ENCODE results near the gene AGPS.

The AGPS gene

DNA sequence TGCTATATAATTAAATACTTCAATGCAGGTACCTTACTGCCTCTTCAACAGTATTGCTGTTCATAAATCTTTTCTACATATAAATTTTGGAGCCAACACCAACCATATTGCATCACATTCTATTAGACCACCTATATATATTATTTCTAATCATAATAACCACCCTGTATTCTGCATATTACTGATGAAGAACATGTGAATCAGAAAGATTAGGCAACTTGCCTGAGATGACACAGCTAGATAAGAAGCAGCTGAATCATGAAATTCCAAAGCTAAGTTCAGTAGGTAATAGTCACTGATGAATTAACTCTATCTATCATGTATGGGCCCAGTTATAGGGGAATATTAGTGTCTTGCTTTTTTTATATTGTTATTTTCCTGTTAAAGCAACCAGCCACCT, 161.8 kb downstream of the AGPS start:
- DNase-seq, result no peak

DNA sequence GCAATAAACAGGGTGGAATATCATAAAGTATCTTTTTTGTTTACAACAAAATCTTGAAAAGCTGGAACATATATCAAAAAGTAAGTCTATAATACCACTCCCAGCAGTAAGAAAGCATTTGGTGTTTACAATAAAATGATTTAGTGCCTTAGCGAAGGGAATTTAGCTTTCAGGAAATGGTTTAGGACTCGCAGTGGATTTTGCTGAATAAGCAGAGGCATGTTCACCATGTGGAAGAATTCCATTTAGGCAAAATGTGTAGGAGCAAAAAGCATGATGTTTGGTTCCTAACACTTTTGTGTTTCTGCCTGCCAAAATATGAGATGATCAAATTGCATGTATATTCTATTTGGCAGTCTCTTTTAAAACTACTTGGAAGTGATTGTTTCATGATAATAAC, 163.6 kb downstream of the AGPS start:
- no peak for DNase-seq

DNA sequence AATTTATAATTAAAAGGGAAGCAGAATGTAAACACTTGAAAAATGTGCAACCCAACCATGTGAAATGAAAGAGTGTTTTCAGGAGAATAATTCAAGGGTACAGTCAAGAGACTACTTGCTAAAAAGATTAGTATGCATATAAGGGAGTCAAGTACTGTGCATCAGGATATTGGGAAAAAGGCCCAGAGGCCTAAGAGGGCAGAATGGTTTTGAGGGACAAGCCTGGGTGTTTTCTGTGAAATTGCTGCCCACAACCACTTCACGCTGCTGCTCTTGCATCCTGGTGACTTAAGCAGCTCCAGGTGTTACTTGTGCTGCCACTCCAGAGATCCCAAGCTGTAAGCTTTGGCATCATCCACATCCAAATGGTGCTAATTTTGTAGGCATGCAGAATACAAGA, 165.2 kb downstream of the AGPS start:
- DNase-seq, result no peak

DNA sequence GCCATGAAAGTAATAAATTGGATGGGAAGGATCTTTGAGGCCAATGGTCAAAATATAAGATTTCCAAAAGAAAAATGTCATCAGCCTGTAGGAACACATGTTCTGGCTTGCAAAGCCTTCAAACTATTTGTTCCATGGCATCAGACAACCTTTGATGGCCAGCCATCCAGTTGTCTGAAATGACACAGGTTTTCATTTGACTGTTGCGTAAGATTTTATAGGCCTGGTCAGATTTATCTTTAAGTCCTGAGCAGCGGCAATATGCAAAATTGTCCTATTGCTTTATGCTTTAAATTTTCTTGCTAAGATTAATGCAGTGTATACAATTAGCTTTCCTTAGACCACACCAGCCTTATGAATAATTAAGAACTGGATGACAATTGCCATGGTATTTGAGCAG, 167.1 kb downstream of the AGPS start:
- DNase-seq, result no peak

GRCh38 chr2:177568390-177568789, 175.8 kb downstream of the AGPS start:
- DNase-seq, result no peak

DNA sequence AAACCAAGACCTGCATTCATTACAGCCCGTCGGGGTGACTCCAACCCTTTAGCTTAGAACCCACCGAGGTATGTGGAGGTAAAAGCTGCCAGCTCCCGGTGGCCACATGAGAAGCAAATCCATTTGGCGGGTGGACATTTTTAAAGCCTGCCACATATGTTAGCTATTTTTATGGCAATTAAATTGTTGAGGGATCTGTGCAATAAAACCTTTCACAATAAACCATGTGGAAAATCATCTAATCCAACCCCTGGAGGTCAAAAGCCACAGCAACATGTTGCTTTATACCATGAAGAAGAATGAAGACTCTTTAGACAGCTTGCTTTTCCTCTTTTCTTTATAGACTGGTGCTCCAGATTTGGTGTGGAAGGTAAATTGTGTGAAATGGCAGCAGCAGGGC, 176.3 kb downstream of the AGPS start:
- DNase-seq, result no peak

DNA sequence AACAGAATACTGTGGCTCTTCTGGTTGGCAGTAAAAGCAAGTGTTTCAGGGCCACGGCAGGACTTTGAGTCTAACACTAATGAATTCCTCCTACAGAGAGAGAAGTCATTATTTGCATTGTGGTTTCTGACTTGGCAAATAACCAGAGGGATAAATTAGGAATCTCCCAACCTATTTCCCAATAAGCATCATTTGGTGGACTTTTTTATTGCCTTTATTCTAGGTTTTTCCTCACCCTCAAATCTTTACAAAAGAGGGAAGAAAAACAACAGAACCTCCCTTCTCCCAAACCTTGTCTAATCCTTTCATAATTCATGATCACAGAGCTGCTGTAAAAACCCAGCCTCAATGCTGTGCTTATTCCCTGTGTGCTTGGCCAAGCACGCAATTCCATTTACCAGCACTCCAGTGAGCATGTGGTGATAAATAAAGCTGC, 179.7 kb downstream of the AGPS start:
- DNase-seq, result no peak

DNA sequence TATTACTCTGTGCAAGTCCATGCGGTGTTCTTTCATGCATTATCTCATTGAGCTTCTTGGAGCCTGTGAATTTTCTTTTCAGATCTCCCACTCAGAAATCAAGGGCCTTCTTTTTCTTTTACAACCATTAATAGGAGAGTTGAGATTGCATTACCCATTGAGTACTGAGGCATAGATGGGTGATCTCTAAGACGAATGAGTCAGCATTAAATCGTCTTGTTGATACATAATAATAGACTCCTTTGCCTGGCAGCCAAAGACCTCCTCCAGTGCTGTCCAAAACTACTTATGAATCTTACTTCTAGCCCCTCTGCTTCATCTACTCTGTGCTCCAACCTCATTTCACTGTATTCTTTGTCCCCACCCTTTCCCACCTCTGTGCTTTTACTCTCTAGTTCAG, 180.5 kb downstream of the AGPS start:
- DNase-seq, result no peak

DNA sequence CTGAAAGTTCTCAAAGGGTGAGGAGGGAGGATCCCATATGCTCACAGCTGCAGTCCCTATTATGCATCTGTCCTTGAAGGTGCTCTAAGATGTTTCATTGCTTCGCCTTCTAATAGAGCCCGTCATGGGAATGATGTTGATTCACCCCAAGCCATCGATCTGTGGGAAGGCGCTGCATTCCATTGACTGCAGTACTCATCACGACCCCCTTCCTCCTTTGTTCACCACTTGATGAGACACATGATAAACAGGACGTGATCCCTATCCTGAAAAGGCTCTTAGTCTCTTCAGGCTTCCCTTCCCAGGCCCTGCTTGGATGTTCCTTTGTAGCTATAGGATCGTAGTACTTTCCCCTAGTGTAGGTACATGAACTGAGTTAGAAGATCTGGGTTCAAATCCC, 181.8 kb downstream of the AGPS start:
- DNase-seq, result no peak

GRCh38 chr2:177575358-177575757, 182.8 kb downstream of the AGPS start:
- no peak for DNase-seq

DNA sequence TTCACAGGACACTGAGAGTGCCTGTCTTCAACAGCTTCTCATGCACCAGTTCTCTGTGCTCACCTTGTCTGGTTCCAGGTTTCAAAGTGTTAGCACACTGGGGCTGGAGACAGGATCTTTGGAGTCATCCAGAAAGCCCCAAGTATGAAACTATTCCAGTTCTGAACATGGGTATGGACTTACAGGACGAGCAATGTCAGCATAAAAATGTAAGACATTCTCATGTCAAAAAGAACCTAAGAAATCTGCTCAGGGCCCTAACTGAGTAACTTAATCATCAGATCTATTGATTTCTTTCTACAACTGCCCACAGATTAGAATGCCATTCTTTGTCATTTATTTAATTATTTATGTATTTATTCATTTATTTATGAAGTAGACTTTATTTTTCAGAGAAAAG, 184.5 kb downstream of the AGPS start:
- DNase-seq, result no peak

DNA sequence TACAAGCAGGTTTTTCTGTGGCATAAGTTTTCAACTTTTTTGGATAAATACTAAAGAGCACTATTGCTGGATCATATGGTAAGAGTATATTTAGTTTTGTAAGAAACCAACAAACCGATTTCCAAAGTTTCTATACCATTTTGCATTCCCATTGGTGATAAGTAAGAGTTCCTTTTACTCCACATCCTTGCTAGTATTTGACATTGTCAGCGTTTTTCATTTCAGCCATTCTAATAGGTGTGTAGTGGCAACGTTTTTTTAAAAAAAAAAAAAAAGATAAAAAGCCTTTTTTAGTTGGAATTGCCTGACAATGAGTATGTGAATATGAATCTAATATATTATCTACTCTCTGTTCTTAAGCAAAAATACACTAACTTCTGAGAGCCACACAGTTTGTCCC, 185.9 kb downstream of the AGPS start:
- no peak for DNase-seq

DNA sequence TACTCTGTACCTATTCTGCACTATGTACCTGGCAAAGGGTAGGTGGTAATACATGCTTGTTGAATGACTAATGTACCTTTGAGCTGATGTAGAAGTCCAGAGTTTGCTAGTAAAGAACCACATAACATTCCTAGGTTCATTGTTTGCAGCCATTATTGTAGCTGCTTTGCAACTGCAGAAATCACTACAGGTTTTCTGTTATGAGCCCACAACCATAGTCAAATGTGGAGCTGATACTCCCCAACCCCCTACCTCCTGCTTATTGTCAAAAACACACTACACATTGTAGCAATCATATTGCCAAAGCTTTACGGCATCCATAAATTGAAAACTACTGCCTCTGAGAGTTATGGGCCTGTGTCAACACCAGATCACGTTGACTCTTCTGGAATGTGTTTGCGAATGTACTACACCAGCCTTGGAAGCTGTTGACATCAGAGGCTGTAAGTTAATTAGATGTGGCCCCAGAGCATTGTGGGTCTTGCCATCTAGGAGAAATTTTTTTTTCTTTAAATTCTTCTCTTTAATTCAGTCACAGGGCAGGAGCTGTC, 187.0 kb downstream of the AGPS start:
- DNase-seq, result no peak

DNA sequence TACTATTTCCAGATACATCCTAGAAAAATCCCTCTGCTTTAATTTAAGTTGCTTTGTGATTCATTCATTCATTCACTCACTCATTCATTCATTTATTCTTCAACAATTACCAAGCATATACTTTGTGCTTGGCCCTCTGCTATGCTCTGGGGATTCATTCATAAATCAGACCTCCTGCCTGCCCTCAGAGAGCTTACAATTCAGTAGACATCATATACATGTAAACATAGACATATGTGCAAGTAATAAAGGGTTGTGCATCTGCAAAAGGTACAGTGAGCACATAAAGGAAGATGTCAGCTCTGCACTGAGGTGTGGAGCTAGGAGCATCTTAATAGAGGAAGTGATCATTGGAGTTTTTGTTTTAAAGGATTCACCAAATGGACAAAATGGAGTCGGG, 189.4 kb downstream of the AGPS start:
- no peak for DNase-seq

- no peak for DNase-seq
These were observed 191.6 kb downstream of the AGPS start for GRCh38 chr2:177584030-177584692.

GRCh38 chr2:177585234-177585863, 192.8 kb downstream of the AGPS start:
- DNase-seq, result no peak

DNA sequence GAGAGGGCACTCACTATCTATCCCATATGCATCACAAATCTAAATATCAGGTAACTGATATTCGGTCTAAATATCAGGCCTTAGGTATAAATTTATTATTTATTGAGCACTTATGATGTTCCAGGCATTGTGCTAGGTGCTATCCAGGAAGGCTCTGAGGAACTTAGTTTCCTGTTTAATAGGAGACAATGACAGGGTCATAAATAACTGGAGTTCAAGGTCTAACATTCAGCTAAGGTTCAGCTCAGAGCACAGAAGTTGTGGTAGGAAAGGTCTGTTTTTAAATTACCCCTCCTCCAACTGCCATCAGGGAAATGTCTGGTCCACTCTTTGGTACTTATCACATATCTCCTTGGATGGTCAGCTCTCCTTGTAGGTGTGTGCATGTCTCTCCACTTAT, 193.6 kb downstream of the AGPS start:
- DNase-seq, result no peak

DNA sequence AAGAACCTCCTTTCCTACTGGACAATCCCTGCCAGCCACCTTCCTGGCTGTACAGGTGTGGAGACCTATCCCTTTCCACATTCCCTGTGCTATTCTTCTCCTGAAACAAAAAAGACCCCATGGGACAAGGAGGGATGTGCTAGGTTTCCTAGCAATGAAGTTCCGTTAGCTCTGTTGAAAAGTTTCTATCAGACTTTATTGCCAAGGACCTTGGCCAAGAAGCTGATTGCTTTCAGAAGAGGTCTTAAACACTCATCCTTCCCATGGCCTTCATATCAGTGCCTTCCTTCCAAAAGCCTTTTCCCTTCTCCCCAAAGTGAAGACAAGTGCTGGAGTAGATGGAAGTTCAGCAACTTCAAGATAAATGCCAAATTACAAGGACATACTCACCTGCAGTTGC, 194.8 kb downstream of the AGPS start:
- DNase-seq, result no peak

DNA sequence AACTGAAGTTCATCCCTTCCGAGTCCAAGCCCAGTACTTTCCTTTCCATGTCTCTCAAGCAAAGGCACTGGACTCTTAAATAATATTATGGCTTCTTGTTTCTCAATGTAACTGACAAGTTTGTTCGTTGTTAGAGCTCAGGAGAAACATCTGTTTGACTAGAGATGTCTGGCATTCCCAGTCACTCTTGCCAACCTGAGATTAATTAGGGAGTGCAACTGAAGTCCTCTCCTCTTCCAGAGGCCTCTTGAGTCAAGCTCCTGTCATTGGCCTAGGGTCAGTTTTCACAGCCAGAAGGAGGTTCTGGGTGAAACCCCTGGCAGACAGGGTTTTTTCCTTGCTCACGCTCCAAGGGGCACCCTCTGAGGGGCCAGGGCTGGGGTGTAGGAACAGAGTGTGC, 196.1 kb downstream of the AGPS start:
- no peak for DNase-seq

GRCh38 chr2:177589186-177589585, 196.6 kb downstream of the AGPS start:
- DNase-seq, result no peak

DNA sequence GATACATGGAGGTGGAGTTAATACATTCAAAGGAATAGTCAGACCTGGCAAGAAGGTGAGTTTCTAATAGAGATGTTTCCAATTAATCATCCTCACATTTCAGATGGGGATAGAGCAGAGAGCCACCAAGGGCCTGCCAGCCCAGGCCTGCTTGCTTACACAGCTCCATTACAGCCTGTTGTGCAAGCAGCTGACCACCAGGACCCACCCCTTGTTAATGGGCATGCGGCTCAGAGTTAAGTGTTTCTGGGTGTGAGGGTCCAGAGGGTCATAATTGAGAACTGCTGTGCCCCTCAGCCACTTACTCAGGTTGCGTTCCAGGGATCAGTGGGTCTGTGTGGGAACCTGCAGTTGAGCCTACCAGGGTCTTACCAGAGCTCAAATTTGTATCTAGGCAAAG, 199.8 kb downstream of the AGPS start:
- no peak for DNase-seq

DNA sequence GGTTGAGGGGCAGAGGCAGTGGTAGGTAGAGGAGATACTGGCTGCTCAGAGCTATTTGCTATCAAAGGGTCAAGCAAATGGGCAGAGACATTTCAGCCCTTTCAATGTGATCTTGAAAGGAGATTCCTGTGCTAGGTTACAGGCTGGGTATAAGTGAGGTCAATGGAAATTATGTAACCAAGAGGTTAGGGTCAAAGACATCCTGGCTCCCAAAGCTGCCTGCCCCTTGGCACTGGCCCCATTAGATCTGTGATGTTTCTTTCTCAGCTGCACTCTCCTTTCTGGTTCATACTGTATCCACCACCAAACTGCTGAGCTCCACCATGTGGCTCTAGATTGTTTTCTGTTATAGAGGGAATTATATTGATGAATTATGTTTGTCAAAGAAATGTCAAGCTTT, 200.4 kb downstream of the AGPS start:
- no peak for DNase-seq

- DNase-seq, result no peak
These were observed 200.8 kb downstream of the AGPS start for GRCh38 chr2:177593402-177593801.
